SU-DHL-6 (cell line): ENCODE measurements around the gene PARVA.

Experiments used
- CTCF ChIP-seq: fragments of 200-600 bp; sonication (generic); IDR thresholded peaks from one replicate; pipeline ENCODE4 v1.5.1; 2017; ENCODE audit warnings: antibody characterized with exemption, mild to moderate bottlenecking, low read length, moderate library complexity; ENCODE audit not compliant: insufficient read depth, poor library complexity, severe bottlenecking
- EZH2phosphoT487 ChIP-seq: fragments of 200-600 bp; sonication (generic), shearing (Covaris generic); conservative IDR thresholded peaks from 2 replicates; pipeline ENCODE4 v1.6.1; 2018; ENCODE audit warnings: mild to moderate bottlenecking, antibody characterized with exemption, low read length, moderate library complexity, mixed read lengths

DNA sequence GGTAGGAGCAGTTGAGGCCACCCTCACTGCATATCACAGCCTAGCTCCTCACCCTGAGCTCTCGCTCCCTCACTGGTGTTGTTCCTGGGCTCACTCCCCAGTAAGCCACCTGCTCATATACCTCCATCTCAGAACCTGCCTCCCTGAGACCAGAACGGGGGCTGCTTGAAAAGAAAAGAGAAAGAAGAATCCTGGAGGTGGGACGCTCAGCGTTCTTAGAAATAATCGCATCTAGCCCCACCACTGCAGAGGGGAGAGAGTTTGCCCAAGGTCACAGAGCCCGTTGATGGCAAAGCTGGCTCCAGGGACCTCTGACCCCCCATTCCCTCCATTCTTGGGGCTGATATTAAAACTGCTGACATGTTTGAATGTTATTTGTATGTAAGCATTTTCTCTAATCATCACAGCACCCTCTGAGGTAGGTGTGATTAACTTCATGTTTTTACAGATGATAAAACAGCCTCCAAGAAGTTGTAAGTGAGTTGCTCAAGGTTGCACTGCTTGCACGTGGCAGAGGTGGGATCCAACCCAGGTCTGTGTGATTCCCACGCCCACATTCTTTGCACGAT is 164.3 kb downstream of the PARVA start:
- no peak for TF ChIP-seq CTCF
- TF ChIP-seq EZH2phosphoT487, result no peak
